IMR-90 (cell line): ENCODE measurements around the gene RGS19.

Source experiments
- CEBPB ChIP-seq: IDR thresholded peaks from 2 replicates; pipeline ENCODE4 v1.6.1; 2012; ENCODE audit warnings: low read depth, low read length, improper control_type of control experiment
- MAZ ChIP-seq: IDR thresholded peaks from 2 replicates; pipeline ENCODE4 v1.6.1; 2012; ENCODE audit warnings: low read depth, mild to moderate bottlenecking, low read length, improper control_type of control experiment, moderate library complexity, borderline replicate concordance
- MXI1 ChIP-seq: IDR thresholded peaks from 2 replicates; pipeline ENCODE4 v1.6.1; 2012; ENCODE audit warnings: low read depth, mild to moderate bottlenecking, low read length, moderate library complexity, borderline replicate concordance
- POLR2A ChIP-seq: IDR thresholded peaks from 2 replicates; pipeline ENCODE4 v1.6.1; 2012; ENCODE audit warnings: mild to moderate bottlenecking, low read depth, low read length
- SMC3 ChIP-seq: fragments of 150-350 bp; IDR thresholded peaks from 2 replicates; pipeline ENCODE4 v1.6.1; 2016; ENCODE audit warnings: low read depth, mild to moderate bottlenecking, antibody characterized with exemption, low read length, moderate library complexity
- TF ChIP-seq, protein P1 (sequence below): conservative IDR thresholded peaks from 2 replicates; pipeline ENCODE4 v1.5.1; 2012; ENCODE audit warnings: mild to moderate bottlenecking, low read depth, low read length, improper control_type of control experiment
- TF ChIP-seq, protein P2 (sequence below): fragments of 150-350 bp; IDR thresholded peaks from 2 replicates; pipeline ENCODE4 v1.6.1; 2016; ENCODE audit warnings: low read depth, mild to moderate bottlenecking, low read length, moderate library complexity, borderline replicate concordance
- TF ChIP-seq, protein P3 (sequence below): fragments of 150-350 bp; IDR thresholded peaks from 2 replicates; pipeline ENCODE4 v1.6.1; 2017; ENCODE audit warnings: mild to moderate bottlenecking, antibody characterized with exemption, low read length, low read depth

GRCh38 chr20:64052987-64053840 is 26.1 kb downstream of the RGS19 start:
- TF ChIP-seq, protein P1, sequence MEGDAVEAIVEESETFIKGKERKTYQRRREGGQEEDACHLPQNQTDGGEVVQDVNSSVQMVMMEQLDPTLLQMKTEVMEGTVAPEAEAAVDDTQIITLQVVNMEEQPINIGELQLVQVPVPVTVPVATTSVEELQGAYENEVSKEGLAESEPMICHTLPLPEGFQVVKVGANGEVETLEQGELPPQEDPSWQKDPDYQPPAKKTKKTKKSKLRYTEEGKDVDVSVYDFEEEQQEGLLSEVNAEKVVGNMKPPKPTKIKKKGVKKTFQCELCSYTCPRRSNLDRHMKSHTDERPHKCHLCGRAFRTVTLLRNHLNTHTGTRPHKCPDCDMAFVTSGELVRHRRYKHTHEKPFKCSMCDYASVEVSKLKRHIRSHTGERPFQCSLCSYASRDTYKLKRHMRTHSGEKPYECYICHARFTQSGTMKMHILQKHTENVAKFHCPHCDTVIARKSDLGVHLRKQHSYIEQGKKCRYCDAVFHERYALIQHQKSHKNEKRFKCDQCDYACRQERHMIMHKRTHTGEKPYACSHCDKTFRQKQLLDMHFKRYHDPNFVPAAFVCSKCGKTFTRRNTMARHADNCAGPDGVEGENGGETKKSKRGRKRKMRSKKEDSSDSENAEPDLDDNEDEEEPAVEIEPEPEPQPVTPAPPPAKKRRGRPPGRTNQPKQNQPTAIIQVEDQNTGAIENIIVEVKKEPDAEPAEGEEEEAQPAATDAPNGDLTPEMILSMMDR = no peak
- TF ChIP-seq POLR2A = no peak
- no peak for TF ChIP-seq CEBPB
- TF ChIP-seq MXI1 = no peak
- no peak for TF ChIP-seq SMC3
- no peak for TF ChIP-seq MAZ
- TF ChIP-seq, protein P2, sequence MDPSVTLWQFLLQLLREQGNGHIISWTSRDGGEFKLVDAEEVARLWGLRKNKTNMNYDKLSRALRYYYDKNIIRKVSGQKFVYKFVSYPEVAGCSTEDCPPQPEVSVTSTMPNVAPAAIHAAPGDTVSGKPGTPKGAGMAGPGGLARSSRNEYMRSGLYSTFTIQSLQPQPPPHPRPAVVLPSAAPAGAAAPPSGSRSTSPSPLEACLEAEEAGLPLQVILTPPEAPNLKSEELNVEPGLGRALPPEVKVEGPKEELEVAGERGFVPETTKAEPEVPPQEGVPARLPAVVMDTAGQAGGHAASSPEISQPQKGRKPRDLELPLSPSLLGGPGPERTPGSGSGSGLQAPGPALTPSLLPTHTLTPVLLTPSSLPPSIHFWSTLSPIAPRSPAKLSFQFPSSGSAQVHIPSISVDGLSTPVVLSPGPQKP = no peak
- TF ChIP-seq, protein P3, sequence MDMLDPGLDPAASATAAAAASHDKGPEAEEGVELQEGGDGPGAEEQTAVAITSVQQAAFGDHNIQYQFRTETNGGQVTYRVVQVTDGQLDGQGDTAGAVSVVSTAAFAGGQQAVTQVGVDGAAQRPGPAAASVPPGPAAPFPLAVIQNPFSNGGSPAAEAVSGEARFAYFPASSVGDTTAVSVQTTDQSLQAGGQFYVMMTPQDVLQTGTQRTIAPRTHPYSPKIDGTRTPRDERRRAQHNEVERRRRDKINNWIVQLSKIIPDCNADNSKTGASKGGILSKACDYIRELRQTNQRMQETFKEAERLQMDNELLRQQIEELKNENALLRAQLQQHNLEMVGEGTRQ = no peak
